Lung microvascular endothelial cell (primary cell): Measurements from ENCODE around the gene PGLYRP1. TPM values are rescaled to one million over a fixed set of nuclear protein-coding genes. Genes with fewer than 3 reads are reported as not detected.

Source experiments
- DNase-seq, 2 donors: peaks; one replicate each; pipeline versions ENCODE4 v3.0.0 to v3.0.0-alpha.2; 2010; ENCODE audit warnings: low read depth in 2 of 2
- total RNA-seq: library from RNA; depleted of rRNA; stranded (reverse); fragments of >200 nt; gene quantifications from 2 replicates; pipeline ENCODE4 v1.2.1, GENCODE V29; 2014

PGLYRP1 gene
- total RNA-seq, 1 donor from 2014 or later, result not detected

DNA sequence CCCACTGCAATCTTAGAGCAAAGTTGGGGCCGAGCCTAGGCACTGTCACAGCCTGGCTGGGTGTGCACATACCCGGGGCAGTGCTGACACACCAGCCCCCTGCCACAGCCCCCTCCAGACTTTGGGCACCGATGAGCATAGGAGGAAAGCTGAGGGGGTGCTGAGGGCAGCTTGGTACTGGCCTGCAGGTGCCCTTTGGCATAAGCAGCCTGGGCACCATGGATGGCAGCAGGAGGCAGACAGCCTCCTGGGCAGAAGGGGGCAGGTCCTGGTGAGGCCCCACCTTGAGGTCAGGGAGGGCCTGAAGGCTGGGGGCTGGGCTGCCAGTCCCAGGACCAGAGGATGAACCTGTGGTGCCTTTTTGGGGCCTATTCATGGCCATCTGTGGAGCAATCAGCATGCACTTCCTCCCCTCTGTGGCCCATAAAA lies 9.8 kb upstream of the PGLYRP1 start:
- no peak for DNase-seq

GRCh38 chr19:46031781-46032596 lies 9.1 kb upstream of the PGLYRP1 start:
- no peak for DNase-seq

- no peak for DNase-seq
These were observed 8.1 kb upstream of the PGLYRP1 start for GRCh38 chr19:46030812-46031550.

DNA sequence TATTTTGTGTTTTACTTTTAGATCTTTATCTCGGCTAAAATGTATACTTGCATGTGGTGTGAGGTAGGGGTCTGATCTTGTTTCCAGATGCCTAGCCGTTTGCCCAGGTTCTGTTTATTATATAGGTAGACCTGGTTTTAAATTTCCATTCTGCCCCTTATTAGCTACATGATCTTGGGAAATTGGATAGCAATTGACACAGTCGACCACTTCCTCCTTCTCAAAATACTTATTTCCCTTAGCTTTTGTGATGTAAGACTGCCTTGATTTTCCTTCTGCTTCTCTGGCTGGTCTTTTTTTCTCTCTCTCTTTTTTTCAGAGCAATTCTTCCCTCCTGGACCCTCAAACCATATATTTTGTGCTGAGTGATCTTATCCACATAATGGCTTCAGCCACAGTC lies 3.0 kb upstream of the PGLYRP1 start:
- no peak for DNase-seq

DNA sequence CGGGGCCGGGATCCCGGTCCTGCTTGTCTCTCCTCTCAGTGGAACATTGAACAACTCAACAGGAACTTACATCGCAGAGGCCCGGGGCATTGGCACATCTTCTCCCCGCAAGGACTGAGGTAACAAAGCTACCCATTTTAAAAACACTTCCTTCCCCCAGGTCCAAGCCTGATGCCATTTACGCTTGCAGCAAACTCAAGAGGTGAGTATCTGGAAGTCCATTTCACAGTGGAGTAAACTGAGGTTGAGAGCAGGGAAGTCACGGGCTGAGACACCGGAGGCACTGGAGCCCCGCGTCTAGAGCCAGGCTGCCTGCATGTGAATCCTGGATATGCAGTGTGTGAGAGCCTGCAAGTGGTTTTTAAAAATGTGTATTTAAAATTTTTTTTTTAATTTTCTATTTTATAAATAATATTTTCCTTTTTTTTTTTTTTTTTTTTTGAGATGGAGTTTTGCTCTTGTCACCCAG lies 492 bp upstream of the PGLYRP1 start:
- DNase-seq, result no peak

GRCh38 chr19:46022061-46022430 lies 807 bp downstream of the PGLYRP1 start:
- peak in 1 of 2 donors; percentile 50 for DNase-seq

GRCh38 chr19:46021531-46022041 lies 1.3 kb downstream of the PGLYRP1 start:
- no peak for DNase-seq

DNA sequence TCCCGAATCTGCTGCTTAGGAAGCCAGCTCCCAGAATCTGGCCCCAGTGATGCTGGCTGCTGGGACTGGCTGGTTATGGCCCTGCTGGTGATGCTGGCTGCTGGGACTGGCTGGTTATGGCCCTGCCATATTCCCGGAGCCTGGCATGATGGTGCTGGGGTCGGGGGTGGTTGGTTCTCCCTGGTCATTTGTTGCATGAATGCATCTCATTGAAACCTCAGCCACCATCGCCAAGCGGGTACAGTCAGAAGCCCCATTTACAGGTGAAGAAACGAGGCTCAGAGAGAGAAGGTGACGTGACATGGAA lies 2.1 kb downstream of the PGLYRP1 start:
- no peak for DNase-seq

GRCh38 chr19:46019270-46019669 lies 3.6 kb downstream of the PGLYRP1 start:
- no peak for DNase-seq

- DNase-seq, result no peak
These were observed 4.1 kb downstream of the PGLYRP1 start for GRCh38 chr19:46018729-46019251.

DNA sequence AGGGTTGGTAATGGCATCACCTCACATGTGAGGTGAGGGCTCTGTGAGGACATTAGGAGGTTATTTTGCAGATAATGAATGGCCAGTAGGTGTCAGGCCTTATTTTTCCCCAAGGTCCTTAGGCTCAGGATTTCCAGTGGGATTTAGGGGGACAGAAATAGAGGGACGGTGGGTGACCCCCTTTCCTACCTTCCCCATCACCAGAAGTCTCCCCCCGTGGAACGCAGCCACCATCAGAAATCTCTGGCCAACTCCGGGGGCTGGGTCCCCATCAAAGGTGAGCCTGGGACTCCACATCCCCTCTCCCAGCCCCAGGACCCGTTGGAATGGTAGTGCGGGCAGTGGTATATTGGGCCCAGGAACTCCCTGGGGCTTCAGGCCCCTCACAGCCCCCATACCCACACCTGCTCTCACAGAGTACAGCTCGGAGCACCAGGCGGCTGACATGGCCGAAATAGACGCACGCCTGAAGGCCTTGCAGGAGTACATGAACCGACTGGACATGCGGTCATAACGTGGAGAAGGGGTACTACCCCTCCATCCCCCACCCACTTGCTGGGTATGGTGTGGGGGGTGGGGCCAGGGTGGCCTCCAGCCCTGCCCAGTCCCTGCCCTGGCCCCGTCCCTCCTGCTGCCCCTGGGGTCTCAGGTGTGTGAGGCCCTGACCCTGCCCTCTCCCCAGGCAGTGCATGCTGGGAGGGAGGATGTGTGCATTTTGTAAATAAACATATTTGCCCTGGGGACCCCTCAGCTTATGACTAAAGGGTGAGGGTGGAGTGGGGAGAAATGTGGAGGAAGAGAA lies 4.8 kb downstream of the PGLYRP1 start:
- DNase-seq, result no peak

DNA sequence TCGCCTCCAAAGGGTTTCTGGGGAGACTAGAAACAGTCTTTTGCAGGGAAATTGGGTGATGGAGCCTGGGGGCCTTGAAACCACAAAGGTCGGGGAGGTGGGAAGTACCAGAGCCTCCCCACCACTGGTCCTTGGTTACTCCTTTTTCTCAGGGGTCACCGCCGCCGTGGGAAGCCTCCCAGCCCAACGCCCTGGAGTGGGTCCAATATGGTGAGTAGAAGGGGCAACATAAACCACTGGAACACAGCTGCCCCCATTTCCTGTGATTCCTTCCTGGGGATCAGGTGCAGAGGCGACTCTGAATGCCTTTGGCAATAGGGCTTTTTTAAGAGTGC lies 5.8 kb downstream of the PGLYRP1 start:
- DNase-seq, result no peak

GRCh38 chr19:46016426-46017094 lies 6.3 kb downstream of the PGLYRP1 start:
- peak; percentile 80 to 85 for DNase-seq

DNA sequence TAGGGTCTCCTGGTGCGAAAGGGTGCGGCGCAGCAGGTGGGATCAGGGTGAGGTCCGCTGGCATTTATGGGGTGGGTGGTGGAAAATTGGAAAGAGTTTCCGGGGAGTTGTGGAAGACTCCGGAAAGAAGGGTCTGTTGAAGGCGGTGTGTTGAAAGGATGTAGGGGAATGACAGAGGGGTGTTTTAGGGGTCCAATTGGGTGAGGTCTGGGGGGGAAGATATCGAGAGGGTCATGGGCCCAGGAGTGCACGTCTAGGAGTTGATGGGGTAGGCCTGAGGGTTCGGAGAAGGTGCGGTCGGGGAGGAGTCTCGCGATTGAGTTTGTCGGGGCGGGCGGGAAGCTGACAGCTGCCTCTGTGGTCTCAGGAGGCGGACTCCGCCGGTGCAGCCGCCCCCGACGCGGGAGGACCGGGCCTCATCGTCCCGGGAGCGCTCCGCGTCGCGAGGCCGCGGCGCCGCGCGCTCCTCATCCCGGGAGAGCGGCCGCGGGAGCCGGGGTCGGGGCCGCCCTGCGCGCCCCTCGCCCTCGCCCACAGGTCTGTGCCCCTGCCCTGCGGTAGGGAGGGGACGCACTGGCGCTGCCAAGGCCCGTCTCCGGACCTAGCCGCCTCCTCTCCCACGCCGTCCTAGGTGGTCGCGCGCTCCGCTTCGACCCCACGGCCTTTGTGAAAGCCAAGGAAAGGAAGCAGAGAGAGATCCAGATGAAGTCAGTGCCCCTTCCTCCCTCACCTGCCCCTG lies 7.0 kb downstream of the PGLYRP1 start:
- DNase-seq, result no peak

- peak; percentile 38 to 39 for DNase-seq
These were observed 7.7 kb downstream of the PGLYRP1 start for GRCh38 chr19:46014941-46015686.

DNA sequence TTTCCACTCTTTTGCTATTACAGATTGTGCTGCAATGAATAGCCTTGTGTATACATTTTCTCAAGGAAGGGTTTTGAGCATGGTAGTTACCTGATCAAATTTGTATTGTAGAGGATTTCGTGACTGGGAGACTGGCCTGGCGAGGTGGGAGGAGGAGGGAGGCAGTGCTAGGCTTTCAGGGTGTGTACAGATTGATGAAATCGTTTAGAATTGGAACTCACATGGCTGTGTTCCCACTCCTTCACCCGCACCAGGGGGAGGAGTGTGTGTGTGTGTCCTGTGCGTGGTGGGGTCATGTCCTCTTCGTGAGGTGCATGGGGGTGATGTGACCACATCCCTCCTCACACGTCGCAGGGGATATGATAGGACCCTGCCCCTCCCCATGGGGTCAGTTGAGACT lies 8.3 kb downstream of the PGLYRP1 start:
- no peak for DNase-seq

DNA sequence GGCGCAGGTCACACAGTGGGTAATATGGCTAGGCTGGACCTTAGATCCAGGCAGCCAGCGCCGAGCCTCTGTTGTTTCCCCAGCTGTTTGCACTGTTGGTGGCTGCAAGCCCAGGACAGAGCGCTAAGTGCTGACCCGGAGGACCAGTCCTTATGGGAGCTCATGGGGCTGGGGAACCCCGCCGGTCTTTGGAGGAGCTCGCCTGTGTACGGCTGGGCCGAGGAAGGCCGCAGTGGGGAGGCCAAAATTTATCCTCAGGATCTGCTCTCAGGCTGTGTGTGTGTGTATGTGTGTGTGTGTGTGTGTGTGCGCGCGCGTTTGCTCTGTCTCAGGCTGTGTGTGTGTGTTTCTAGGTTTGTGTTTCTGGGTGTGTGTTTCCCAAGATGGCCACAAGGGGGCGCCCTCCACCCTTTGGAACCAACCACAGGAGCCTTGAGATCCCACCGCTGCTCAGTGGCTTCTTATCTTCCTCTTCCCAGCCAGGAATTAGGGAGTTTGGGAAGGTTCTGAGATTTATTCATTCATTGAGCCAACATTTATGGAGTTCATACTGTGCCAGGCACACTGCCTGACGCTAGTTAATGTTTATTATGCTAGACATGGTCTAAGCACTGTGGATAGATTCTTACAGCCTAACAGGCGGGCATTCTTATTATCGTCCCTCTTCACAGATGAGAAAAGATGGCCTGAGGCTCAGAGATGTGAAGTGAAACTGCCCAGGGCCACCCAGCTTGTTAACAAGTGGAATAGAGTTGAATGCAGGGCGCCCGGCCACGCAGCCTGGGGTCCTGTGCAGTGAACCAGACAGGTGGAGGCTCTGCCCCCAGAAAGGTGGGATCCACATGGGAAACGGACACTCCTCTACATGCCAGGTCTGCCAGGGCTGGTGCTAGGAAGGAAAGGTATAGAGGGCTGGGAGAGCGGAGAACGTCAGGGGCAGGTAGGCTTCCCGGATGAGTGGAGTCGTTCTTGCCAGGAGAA lies 13.0 kb downstream of the PGLYRP1 start:
- DNase-seq, result peak; percentile 64 to 72

- DNase-seq, result no peak
These were observed 16.4 kb downstream of the PGLYRP1 start for GRCh38 chr19:46006411-46006810.
